ENCODE measurements around the gene NFATC1. TPM values are rescaled to one million over a fixed set of nuclear protein-coding genes. Genes with fewer than 3 reads are reported as not detected.

The NFATC1 gene
- polyA plus RNA-seq, 2 of the 4 experiments (the other 2 are of a cell fraction), result 0.52 to 1.7 TPM

GRCh38 chr18:79452991-79453645, 57.4 kb downstream of the NFATC1 start:
- ATAC-seq, result no peak
- TF ChIP-seq REST (IDR thresholded peaks at IDR 0.05), result no peak
- no peak for TF ChIP-seq ELK1 (IDR thresholded peaks at IDR 0.05; ENCODE audit: low read depth, low read length)
- no peak for TF ChIP-seq KDM5A (IDR thresholded peaks at IDR 0.05)
- TF ChIP-seq NR3C1 (IDR thresholded peaks at IDR 0.05), result no peak
- no peak for TF ChIP-seq USF2 (IDR thresholded peaks at IDR 0.05)
- TF ChIP-seq JUN (IDR thresholded peaks at IDR 0.05), result no peak
- no peak for TF ChIP-seq NFE2L2 (conservative IDR thresholded peaks at IDR 0.05; ENCODE audit: low read length)
- TF ChIP-seq HMGXB4 (CRISPR knock-in tag; IDR thresholded peaks at IDR 0.05; ENCODE audit: borderline replicate concordance), result no peak
- no peak for TF ChIP-seq MAZ (IDR thresholded peaks at IDR 0.05; ENCODE audit: borderline replicate concordance, low read depth, low read length)
- TF ChIP-seq ZC3H11A (IDR thresholded peaks at IDR 0.05), result no peak
- no peak for TF ChIP-seq FOSB (CRISPR knock-in tag; IDR thresholded peaks at IDR 0.05)
- TF ChIP-seq TFCP2L1 (CRISPR knock-in tag; IDR thresholded peaks at IDR 0.05), result no peak
- TF ChIP-seq FOSL2 (IDR thresholded peaks at IDR 0.05), result no peak
- no peak for TF ChIP-seq FOSL2 (CRISPR knock-in tag; IDR thresholded peaks at IDR 0.05)
- no peak for TF ChIP-seq CBX8 (IDR thresholded peaks at IDR 0.05)
- TF ChIP-seq CTCF (IDR thresholded peaks at IDR 0.05), result no peak
- TF ChIP-seq HEYL (CRISPR knock-in tag; IDR thresholded peaks at IDR 0.05), result no peak
- TF ChIP-seq POLR2A (IDR thresholded peaks at IDR 0.05; ENCODE audit: low read length), result no peak
- no peak for TF ChIP-seq ESRRA (IDR thresholded peaks at IDR 0.05; ENCODE audit: borderline replicate concordance, low read length)
- H3K4me3 ChIP-seq, result no peak overlapping the region
- H3K4me2 ChIP-seq, result no peak overlapping the region
- WGBS (ENCODE audit: missing lambda C conversion rate), result 85% methylated on average over 16 of the region's 19 CpGs
- peaks cover 1% of the 10 kb centered on the region; the same call in 2 of the 3 replicates for H3K4me1 ChIP-seq
- POLR2A ChIA-PET, result no interaction called here
- CTCF ChIA-PET, result interaction anchor here (0.6 to 1.9 kb wide), 2 partner anchors 10 to 14 kb away, joined by 4 read pairs; no protein-coding TSS in a partner anchor
- H3K27ac ChIP-seq, result no peak overlapping the region
- no peak for FAIRE-seq
- no peaks in the 10 kb centered on the region for H3K9me3 ChIP-seq
- no peak for DNase-seq (ENCODE audit: low read depth in 1 of 2, low spot score in 1 of 2)
